Lung (tissue), 12 donors: ENCODE measurements around the gene SGTA. TPM values are rescaled to one million over a fixed set of nuclear protein-coding genes. Genes with fewer than 3 reads are reported as not detected.

Source experiments
- ATAC-seq: fragments of 200-7000 bp; cut with Tn5 transposase; one replicate; pipeline ENCODE4 v1.9.1; 2020; ENCODE audit warnings: moderate number of reproducible peaks; ENCODE audit not compliant: insufficient read depth, low FRiP score
- DNase-seq, 3 donors: peaks; one replicate each; pipeline ENCODE4 v3.0.0-alpha.2; 2013 to 2017
- H3K27ac ChIP-seq, 2 donors: one replicate each; pipeline ENCODE4 v1.5.1; 2013; ENCODE audit warnings: mild to moderate bottlenecking in 2 of 2, moderate library complexity in 2 of 2, control low read depth in 1 of 2, inconsistent platforms in 1 of 2, low read depth in 1 of 2, low read length in 1 of 2
- H3K27me3 ChIP-seq, 3 donors: one replicate each; pipeline ENCODE4 v1.5.1; 2013; ENCODE audit warnings: low read length in 2 of 3; ENCODE audit not compliant: control insufficient read depth in 3 of 3, insufficient read depth in 3 of 3
- H3K36me3 ChIP-seq, 4 donors: one replicate each; pipeline ENCODE4 v1.5.1; 2013; ENCODE audit warnings: low read length in 4 of 4, mild to moderate bottlenecking in 1 of 4, moderate library complexity in 1 of 4; ENCODE audit not compliant: control insufficient read depth in 4 of 4, insufficient read depth in 4 of 4
- H3K4me1 ChIP-seq, 5 donors: one replicate each; pipeline ENCODE4 v1.5.1; 2013; ENCODE audit warnings: low read length in 5 of 5, mild to moderate bottlenecking in 2 of 5, moderate library complexity in 1 of 5; ENCODE audit not compliant: control insufficient read depth in 5 of 5, insufficient read depth in 5 of 5
- H3K4me3 ChIP-seq: one replicate; pipeline ENCODE4 v1.5.1; 2013; ENCODE audit warnings: mild to moderate bottlenecking, control low read depth, moderate library complexity
- H3K9ac ChIP-seq, 2 donors: one replicate each; pipeline ENCODE4 v1.5.1; 2013; ENCODE audit warnings: low read length in 2 of 2, control low read depth in 1 of 2; ENCODE audit not compliant: insufficient read depth in 1 of 2
- H3K9me3 ChIP-seq, 4 donors: one replicate each; pipeline ENCODE4 v1.5.1; 2013; ENCODE audit warnings: low read length in 3 of 4, mild to moderate bottlenecking in 1 of 4, moderate library complexity in 1 of 4; ENCODE audit not compliant: control insufficient read depth in 4 of 4, insufficient read depth in 3 of 4
- WGBS, 2 donors: extraction: QIAGEN DNeasy Blood & Tissue Kit; methylation state at CpG; one replicate each; pipeline ENCODE4 v1.1.7; 2013; 5-methylcytosine and 5-hydroxymethylcytosine counted together
- polyA plus RNA-seq, 2 donors: library from polyadenylated mRNA; stranded (reverse); fragments of 200-250 nt; gene quantifications; one replicate each; pipeline ENCODE4 v1.2.1, GENCODE V29; 2013
- total RNA-seq, 2 donors: library from RNA; depleted of rRNA in 1 of 2; stranded (reverse); fragments of >200 nt in 1 of 2; gene quantifications; one replicate each; pipeline ENCODE4 v1.2.1, GENCODE V29; 2014 to 2021
- TF ChIP-seq, protein P1 (sequence below): IDR thresholded peaks from 2 replicates; pipeline ENCODE4 v1.5.1; 2012; ENCODE audit warnings: mild to moderate bottlenecking; ENCODE audit errors: control extremely low read depth, extremely low read depth
- donor health status: control.
- donor health status: control.
- donor health status: Bipolar disorder and iron deficiency.
- donor health status: healthy.
- donor health status: DM: yes; HTN: yes; CAD: no.

The SGTA gene
- total and polyA plus RNA-seq, 4 donors = 33.3 to 64.7 (median 51.9) TPM

DNA sequence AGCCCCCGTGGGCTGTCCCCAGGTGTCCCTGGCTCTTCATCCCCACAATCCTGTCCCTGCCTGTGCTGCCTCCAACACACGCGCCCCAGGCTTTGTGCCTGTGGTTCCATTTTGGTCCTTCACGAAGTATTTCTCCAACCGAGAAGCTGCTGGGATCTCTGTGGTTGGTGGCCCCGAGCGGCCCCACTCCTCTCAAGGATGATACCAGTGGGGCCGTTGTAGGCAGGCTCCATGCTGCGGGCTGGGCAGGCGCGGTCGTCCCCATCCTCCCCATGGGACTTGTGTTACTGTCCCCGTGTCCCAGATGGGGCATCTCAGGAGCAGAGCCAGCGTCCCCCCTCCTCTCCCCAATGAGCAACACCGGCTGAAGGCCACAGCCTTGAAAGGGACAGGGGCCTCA is 32.9 kb upstream of the SGTA start:
- TF ChIP-seq, protein P1, sequence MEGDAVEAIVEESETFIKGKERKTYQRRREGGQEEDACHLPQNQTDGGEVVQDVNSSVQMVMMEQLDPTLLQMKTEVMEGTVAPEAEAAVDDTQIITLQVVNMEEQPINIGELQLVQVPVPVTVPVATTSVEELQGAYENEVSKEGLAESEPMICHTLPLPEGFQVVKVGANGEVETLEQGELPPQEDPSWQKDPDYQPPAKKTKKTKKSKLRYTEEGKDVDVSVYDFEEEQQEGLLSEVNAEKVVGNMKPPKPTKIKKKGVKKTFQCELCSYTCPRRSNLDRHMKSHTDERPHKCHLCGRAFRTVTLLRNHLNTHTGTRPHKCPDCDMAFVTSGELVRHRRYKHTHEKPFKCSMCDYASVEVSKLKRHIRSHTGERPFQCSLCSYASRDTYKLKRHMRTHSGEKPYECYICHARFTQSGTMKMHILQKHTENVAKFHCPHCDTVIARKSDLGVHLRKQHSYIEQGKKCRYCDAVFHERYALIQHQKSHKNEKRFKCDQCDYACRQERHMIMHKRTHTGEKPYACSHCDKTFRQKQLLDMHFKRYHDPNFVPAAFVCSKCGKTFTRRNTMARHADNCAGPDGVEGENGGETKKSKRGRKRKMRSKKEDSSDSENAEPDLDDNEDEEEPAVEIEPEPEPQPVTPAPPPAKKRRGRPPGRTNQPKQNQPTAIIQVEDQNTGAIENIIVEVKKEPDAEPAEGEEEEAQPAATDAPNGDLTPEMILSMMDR = no peak
- no peak overlapping the region for H3K27ac ChIP-seq
- 87 to 93% methylated on average over 15 of the region's 15 CpGs for WGBS, 2 donors
- peaks cover 0 to 3% (median 0%) of the 10 kb centered on the region in 5 donors for H3K4me1 ChIP-seq
- H3K36me3 ChIP-seq = peaks cover 0 to 15% (median 0%) of the 10 kb centered on the region in 4 donors
- ATAC-seq = no peak
- DNase-seq = no peak
- no peaks in the 10 kb centered on the region for H3K9me3 ChIP-seq
- no peak overlapping the region for H3K9ac ChIP-seq
- H3K4me3 ChIP-seq = no peak overlapping the region
- no peaks in the 10 kb centered on the region for H3K27me3 ChIP-seq

GRCh38 chr19:2815191-2815614 is 32.1 kb upstream of the SGTA start:
- DNase-seq = no peak
- no peak overlapping the region for H3K9ac ChIP-seq
- no peaks in the 10 kb centered on the region for H3K27me3 ChIP-seq
- H3K36me3 ChIP-seq = peaks cover 0 to 23% (median 0%) of the 10 kb centered on the region in 4 donors
- H3K9me3 ChIP-seq = no peaks in the 10 kb centered on the region
- TF ChIP-seq, protein P1 = no peak
- no peaks in the 10 kb centered on the region for H3K4me1 ChIP-seq
- H3K4me3 ChIP-seq = no peak overlapping the region
- no peak overlapping the region for H3K27ac ChIP-seq
- WGBS, 2 donors = 92 to 94% methylated on average over 13 of the region's 13 CpGs
- no peak for ATAC-seq

GRCh38 chr19:2814426-2814825 is 31.4 kb upstream of the SGTA start:
- Histone ChIP-seq H3K27me3 (no peaks in the 10 kb centered on the region), H3K9me3 (no peaks in the 10 kb centered on the region), H3K36me3 (peaks cover 0 to 30% (median 1%) of the 10 kb centered on the region in 4 donors), H3K4me1 (no peaks in the 10 kb centered on the region), H3K4me3 (no peak overlapping the region), H3K27ac (no peak overlapping the region), H3K9ac (no peak overlapping the region)
- WGBS, 2 donors = 95 to 96% methylated on average over 11 of the region's 11 CpGs
- TF ChIP-seq, protein P1 = no peak
- ATAC-seq = no peak
- no peak for DNase-seq
